HL-60 (cell line): Measurements from ENCODE around the gene DHRS7B.

ENCODE experiments used
- DNase-seq, 2 experiments: peaks; one replicate each; pipeline ENCODE4 v3.0.0-alpha.2; 2010 to 2020; ENCODE audit warnings: low read depth in 1 of 2, low spot score in 1 of 2
- H3K27ac ChIP-seq: fragments of 250-450 bp; sonication (Bioruptor Pico); replicated peaks from 2 replicates; pipeline ENCODE4 v1.5.1; 2020; ENCODE audit warnings: mild to moderate bottlenecking, moderate library complexity
- H3K27me3 ChIP-seq: fragments of 250-450 bp; sonication (Bioruptor Pico); 2 replicates; pipeline ENCODE4 v1.5.1; 2021; ENCODE audit warnings: mild to moderate bottlenecking, moderate library complexity; ENCODE audit not compliant: insufficient read depth, poor library complexity, severe bottlenecking
- H3K4me3 ChIP-seq: replicated peaks from 2 replicates; pipeline ENCODE4 v1.5.1; 2011; ENCODE audit warnings: mild to moderate bottlenecking, control low read depth, low read length; ENCODE audit not compliant: insufficient read depth
- GABPA ChIP-seq: IDR thresholded peaks from 2 replicates; pipeline ENCODE4 v1.6.1; 2012; ENCODE audit warnings: low read depth
- POLR2AphosphoS5 ChIP-seq: IDR thresholded peaks from 2 replicates; pipeline ENCODE4 v1.6.1; 2012; ENCODE audit warnings: low read depth
- SPI1 ChIP-seq: IDR thresholded peaks from 2 replicates; pipeline ENCODE4 v1.6.1; 2012; ENCODE audit warnings: low read depth, mild to moderate bottlenecking, borderline replicate concordance
- TF ChIP-seq, protein P1 (sequence below): IDR thresholded peaks from one replicate; pipeline ENCODE4 v1.5.1; 2011; ENCODE audit warnings: low read length, control low read depth, inconsistent platforms; ENCODE audit not compliant: insufficient read depth
- TF ChIP-seq, protein P2 (sequence below): IDR thresholded peaks from 2 replicates; pipeline ENCODE4 v1.6.1; 2012; ENCODE audit warnings: low read depth; ENCODE audit not compliant: insufficient replicate concordance

The DHRS7B gene

DNA sequence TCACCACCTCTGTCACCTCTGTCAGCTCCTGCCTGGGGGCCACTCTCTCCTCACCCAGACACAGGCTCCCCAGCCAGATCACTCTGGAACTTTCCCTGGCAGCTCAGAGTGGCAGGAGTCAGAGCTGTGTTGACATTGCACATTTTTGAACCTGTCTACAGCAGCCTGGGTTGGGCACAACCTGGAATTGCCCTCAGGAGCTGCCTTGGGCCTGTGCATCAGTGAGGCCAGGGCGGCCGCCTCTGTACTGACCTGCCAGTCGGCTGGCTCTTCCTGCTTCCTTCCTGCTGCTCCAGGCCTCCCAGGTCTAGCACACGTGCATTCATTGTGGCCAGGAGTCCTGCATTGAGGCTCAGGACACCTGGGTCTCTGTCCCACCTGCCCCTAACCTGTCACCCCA, 101.3 kb downstream of the DHRS7B start:
- H3K4me3 ChIP-seq: no peak overlapping the region
- H3K27me3 ChIP-seq: no peaks in the 10 kb centered on the region
- no peak overlapping the region for H3K27ac ChIP-seq
- DNase-seq: no peak
- no peak for TF ChIP-seq POLR2AphosphoS5
- TF ChIP-seq, protein P1, sequence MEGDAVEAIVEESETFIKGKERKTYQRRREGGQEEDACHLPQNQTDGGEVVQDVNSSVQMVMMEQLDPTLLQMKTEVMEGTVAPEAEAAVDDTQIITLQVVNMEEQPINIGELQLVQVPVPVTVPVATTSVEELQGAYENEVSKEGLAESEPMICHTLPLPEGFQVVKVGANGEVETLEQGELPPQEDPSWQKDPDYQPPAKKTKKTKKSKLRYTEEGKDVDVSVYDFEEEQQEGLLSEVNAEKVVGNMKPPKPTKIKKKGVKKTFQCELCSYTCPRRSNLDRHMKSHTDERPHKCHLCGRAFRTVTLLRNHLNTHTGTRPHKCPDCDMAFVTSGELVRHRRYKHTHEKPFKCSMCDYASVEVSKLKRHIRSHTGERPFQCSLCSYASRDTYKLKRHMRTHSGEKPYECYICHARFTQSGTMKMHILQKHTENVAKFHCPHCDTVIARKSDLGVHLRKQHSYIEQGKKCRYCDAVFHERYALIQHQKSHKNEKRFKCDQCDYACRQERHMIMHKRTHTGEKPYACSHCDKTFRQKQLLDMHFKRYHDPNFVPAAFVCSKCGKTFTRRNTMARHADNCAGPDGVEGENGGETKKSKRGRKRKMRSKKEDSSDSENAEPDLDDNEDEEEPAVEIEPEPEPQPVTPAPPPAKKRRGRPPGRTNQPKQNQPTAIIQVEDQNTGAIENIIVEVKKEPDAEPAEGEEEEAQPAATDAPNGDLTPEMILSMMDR: no peak
- TF ChIP-seq, protein P2, sequence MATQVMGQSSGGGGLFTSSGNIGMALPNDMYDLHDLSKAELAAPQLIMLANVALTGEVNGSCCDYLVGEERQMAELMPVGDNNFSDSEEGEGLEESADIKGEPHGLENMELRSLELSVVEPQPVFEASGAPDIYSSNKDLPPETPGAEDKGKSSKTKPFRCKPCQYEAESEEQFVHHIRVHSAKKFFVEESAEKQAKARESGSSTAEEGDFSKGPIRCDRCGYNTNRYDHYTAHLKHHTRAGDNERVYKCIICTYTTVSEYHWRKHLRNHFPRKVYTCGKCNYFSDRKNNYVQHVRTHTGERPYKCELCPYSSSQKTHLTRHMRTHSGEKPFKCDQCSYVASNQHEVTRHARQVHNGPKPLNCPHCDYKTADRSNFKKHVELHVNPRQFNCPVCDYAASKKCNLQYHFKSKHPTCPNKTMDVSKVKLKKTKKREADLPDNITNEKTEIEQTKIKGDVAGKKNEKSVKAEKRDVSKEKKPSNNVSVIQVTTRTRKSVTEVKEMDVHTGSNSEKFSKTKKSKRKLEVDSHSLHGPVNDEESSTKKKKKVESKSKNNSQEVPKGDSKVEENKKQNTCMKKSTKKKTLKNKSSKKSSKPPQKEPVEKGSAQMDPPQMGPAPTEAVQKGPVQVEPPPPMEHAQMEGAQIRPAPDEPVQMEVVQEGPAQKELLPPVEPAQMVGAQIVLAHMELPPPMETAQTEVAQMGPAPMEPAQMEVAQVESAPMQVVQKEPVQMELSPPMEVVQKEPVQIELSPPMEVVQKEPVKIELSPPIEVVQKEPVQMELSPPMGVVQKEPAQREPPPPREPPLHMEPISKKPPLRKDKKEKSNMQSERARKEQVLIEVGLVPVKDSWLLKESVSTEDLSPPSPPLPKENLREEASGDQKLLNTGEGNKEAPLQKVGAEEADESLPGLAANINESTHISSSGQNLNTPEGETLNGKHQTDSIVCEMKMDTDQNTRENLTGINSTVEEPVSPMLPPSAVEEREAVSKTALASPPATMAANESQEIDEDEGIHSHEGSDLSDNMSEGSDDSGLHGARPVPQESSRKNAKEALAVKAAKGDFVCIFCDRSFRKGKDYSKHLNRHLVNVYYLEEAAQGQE: no peak

DNA sequence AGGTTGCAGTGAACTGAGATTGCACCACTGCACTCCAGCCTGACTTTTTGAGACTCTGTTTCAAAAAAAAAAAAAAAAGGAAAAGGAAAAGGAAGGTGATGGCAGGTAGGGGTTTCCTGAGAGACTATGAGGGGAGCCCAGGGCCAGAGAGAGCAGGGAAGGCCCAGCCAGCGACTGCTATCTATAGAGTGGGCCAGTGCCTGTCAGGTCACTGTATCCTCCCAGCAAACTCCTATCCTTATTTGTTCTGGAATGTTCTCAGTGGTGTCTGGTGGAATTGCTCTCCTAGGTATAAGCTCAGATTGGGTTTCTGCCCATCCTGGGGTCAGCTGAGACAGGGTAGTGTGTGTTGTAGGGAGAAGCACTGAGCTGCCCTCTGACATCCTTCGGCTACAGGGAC, 102.1 kb downstream of the DHRS7B start:
- no peaks in the 10 kb centered on the region for H3K27me3 ChIP-seq
- no peak for DNase-seq
- H3K4me3 ChIP-seq: no peak overlapping the region
- H3K27ac ChIP-seq: no peak overlapping the region
- TF ChIP-seq, protein P2: no peak
- TF ChIP-seq POLR2AphosphoS5: no peak
- TF ChIP-seq SPI1: no peak
- TF ChIP-seq GABPA: no peak
- TF ChIP-seq, protein P1: no peak

DNA sequence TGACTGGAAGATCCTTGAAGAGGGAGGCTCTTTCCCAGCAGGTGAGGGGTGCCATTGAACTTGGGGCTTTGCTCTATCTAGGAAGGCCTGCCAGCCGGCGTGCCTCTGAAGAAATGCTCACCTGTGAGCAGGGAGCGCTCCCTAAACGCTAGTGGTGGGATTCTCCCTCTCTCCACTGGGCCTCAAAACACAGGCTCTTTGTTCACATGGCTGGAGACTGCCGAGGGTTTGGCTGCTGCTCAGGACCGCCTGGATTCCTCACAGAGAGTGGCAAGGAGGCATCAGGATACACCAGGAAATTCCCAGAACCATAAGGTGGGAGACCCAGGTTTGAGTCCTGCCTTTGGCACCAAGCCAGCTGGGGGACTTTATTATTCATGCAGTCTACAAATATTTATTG, 104.8 kb downstream of the DHRS7B start:
- Histone ChIP-seq H3K27ac (no peak overlapping the region), H3K27me3 (no peaks in the 10 kb centered on the region), H3K4me3 (no peak overlapping the region)
- no peak for DNase-seq
- TF ChIP-seq, protein P2: no peak
- no peak; the same call in 1 of the 2 replicates for TF ChIP-seq POLR2AphosphoS5
- no peak for TF ChIP-seq SPI1
